RWPE2 (cell line): ENCODE results near the gene LDHD.

Experiments
- ATAC-seq: fragments of 200-7000 bp; cut with Tn5 transposase; 3 replicates; pipeline ENCODE4 v1.9.1; 2021; ENCODE audit warnings: low read depth
- DNase-seq: peaks from one replicate; pipeline ENCODE4 v3.0.0-alpha.2; 2020; ENCODE audit warnings: low spot score
- H3K27ac ChIP-seq: fragments of 450-650 bp; 2 replicates; pipeline ENCODE4 v1.5.1; 2017; ENCODE audit warnings: mild to moderate bottlenecking; ENCODE audit not compliant: poor library complexity, severe bottlenecking
- H3K27me3 ChIP-seq: fragments of 250-450 bp; sonication (Bioruptor Pico); 2 replicates; pipeline ENCODE4 v1.5.1; 2021; ENCODE audit warnings: mild to moderate bottlenecking, moderate library complexity; ENCODE audit not compliant: insufficient read depth, poor library complexity, severe bottlenecking
- H3K36me3 ChIP-seq: fragments of 250-450 bp; sonication (Bioruptor Pico); 2 replicates; pipeline ENCODE4 v1.5.1; 2020; ENCODE audit warnings: low read depth, mild to moderate bottlenecking, moderate library complexity
- H3K4me1 ChIP-seq: fragments of 250-450 bp; sonication (Bioruptor Pico); 2 replicates; pipeline ENCODE4 v1.5.1; 2021; ENCODE audit warnings: mild to moderate bottlenecking, moderate library complexity; ENCODE audit not compliant: insufficient read depth, poor library complexity, severe bottlenecking
- H3K4me3 ChIP-seq: fragments of 250-450 bp; sonication (Bioruptor Pico); 2 replicates; pipeline ENCODE4 v1.5.1; 2021; ENCODE audit warnings: mild to moderate bottlenecking, moderate library complexity; ENCODE audit not compliant: severe bottlenecking
- H3K9me3 ChIP-seq: fragments of 250-450 bp; sonication (Bioruptor Pico); 2 replicates; pipeline ENCODE4 v1.5.1; 2021; ENCODE audit warnings: mild to moderate bottlenecking, moderate library complexity; ENCODE audit not compliant: severe bottlenecking
- TF ChIP-seq, protein P1 (sequence below): fragments of 450-650 bp; IDR thresholded peaks from one replicate; pipeline ENCODE4 v1.5.1; 2017; ENCODE audit warnings: mild to moderate bottlenecking, moderate library complexity; ENCODE audit not compliant: poor library complexity, severe bottlenecking

LDHD gene

DNA sequence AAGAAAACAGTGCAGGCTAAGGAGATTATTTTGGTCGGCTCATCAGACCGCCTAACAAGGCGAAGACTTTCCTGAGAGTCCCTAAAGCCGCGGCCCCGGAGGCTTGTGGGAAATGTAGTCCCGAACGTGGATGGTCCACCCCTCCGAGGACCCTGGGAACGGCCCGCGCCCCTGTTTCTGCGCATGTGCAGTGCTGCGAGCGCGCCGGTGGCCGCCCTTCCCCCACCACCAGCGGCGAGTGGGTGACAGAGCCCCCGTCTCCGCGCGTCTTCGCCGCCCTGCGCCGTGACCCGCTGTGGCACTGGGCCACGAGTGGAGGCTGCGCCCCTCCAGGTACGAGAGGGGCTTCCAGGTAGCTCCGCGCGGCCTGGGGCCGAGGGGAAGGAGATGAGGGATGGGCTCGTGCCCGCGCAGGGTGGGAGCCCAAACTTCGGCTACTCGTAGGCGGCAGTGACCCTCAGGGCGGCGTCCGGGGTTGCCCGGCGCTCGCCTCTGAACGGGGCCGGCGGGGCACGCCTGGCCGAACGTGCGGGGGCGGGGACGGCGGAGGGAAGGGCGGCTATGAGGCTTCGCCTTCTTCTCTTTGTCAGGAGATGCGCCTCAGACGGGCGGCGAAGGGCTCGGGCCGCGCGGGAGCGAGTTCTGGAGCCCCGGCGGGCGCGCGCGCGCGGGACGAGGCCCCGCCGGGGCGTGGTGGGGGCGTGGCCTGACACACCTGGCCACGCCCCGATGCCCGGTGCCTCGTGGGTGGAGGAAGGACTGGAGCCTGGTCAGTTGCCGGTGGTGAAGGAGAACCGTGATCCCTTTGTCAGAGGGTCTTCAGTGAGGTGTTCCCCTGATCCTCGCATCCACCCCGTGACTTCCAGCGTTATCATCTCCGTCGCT, 32.0 kb upstream of the LDHD start, which contains the start of gene ZFP1:
Gene ZFP1, plus strand, starts transcription at position 214 of the 885 bp plus-strand sequence. CDS start 4,428 bp downstream, outside the sequence.
- no peaks in the 10 kb centered on the region for H3K4me1 ChIP-seq
- DNase-seq, result peak; percentile 96

DNA sequence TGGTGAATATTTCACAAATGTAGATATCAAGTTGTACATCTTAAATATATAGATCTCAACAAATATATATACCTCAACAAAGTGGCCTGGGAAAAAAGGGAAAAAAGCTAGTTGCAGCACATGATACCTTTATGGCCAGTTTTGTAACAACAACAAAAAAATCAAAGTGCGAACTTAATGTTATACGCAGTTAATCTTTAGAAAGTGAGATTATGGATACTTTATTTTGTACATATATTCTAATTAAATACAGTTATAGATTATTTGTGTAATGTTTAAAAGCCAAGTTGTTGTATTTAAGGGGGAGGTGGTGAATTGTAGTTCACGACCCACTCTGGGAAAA, 31.4 kb upstream of the LDHD start:
- Histone ChIP-seq H3K36me3 (peaks cover 18% of the 10 kb centered on the region), H3K4me1 (no peaks in the 10 kb centered on the region), H3K4me3 (peak overlapping the region; percentile 98), H3K27ac (peak overlapping the region; percentile 82), H3K9me3 (peaks cover 12% of the 10 kb centered on the region), H3K27me3 (no peaks in the 10 kb centered on the region)
- TF ChIP-seq, protein P1, sequence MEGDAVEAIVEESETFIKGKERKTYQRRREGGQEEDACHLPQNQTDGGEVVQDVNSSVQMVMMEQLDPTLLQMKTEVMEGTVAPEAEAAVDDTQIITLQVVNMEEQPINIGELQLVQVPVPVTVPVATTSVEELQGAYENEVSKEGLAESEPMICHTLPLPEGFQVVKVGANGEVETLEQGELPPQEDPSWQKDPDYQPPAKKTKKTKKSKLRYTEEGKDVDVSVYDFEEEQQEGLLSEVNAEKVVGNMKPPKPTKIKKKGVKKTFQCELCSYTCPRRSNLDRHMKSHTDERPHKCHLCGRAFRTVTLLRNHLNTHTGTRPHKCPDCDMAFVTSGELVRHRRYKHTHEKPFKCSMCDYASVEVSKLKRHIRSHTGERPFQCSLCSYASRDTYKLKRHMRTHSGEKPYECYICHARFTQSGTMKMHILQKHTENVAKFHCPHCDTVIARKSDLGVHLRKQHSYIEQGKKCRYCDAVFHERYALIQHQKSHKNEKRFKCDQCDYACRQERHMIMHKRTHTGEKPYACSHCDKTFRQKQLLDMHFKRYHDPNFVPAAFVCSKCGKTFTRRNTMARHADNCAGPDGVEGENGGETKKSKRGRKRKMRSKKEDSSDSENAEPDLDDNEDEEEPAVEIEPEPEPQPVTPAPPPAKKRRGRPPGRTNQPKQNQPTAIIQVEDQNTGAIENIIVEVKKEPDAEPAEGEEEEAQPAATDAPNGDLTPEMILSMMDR, result no peak
- no peak for DNase-seq
- ATAC-seq, result no peak

More for the DNA sequence above, 32.0 kb upstream of the LDHD start, which contains the start of gene ZFP1:
- Histone ChIP-seq H3K9me3 (peaks cover 12% of the 10 kb centered on the region), H3K4me3 (peak within 1 kb of the TSS; percentile 98), H3K27ac (peak within 1 kb of the TSS; percentile 82), H3K36me3 (peaks cover 24% of the 10 kb centered on the region), H3K27me3 (no peaks in the 10 kb centered on the region)
- peak; percentile 94 for ATAC-seq
- TF ChIP-seq, protein P1, result no peak

DNA sequence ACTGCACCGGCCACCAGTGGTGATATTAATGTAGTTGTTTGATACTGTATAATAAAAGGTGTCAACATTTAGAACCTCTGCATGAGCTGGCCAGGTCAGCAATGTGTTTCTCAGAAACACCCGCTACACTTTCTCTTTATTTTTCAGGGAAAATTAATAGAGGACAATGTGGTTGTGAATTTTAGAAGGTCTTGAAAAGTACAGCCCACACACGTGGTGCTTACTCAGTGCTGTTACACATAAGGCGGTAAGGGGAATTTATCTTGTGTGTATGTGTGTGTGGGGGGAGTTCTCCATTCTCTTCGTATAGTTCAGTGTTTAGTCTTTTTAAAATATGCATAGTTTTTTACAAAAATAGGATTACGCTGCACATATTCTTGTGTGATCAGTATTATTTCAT, 27.4 kb upstream of the LDHD start:
- DNase-seq, result no peak

DNA sequence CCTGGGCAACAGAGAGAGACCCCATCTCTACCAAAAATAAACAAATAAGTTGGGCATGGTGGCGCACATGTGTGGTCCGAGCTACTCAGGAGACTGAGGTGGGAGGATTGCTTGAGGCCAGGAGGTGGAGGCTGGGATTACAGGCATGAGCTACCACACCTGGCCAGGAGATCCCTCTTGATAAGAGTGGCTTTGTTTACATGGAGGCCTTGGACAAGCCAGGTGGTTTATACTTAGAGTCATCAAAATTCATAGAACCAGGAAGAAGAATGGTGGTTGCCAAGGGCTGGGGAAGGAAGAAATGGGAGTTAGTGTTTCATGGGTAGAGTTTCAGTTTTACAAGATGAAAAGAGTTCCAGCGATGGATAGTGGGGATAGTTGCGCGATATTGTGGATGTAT, 22.9 kb upstream of the LDHD start:
- ATAC-seq (no peak), DNase-seq (no peak)
- Histone ChIP-seq H3K4me3 (no peak overlapping the region), H3K27ac (no peak overlapping the region), H3K36me3 (no peaks in the 10 kb centered on the region), H3K4me1 (no peaks in the 10 kb centered on the region), H3K27me3 (no peaks in the 10 kb centered on the region), H3K9me3 (no peaks in the 10 kb centered on the region)
- TF ChIP-seq, protein P1, result no peak

More for the DNA sequence above, 27.4 kb upstream of the LDHD start:
- Histone ChIP-seq H3K9me3 (no peaks in the 10 kb centered on the region), H3K4me1 (no peaks in the 10 kb centered on the region), H3K36me3 (no peaks in the 10 kb centered on the region), H3K27me3 (no peaks in the 10 kb centered on the region), H3K4me3 (no peak overlapping the region), H3K27ac (no peak overlapping the region)
- no peak for ATAC-seq
- TF ChIP-seq, protein P1, result no peak

DNA sequence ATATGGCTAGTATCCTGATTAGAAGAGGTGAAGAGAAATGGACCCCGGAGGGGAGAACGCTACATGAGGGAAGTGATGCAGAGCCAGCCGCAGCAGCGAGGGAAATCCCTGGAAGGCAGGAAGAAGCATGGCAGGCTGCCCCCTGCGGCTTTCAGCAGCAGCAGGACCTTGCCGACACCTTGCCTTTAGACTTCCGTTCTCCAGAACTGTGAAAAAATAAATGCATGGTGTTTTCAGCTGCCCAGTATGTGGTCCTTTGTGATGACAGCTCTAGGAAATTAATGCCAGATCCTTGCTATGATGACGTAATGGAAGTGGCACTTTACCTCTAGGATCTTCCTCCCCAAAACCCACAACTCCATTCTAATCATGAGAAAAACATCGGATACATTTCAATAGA, 22.1 kb upstream of the LDHD start:
- no peaks in the 10 kb centered on the region for H3K27me3 ChIP-seq
- H3K4me3 ChIP-seq, result no peak overlapping the region
- H3K9me3 ChIP-seq, result no peaks in the 10 kb centered on the region
- no peaks in the 10 kb centered on the region for H3K36me3 ChIP-seq
- TF ChIP-seq, protein P1, result no peak
- DNase-seq (no peak), ATAC-seq (no peak)
- H3K27ac ChIP-seq, result no peak overlapping the region
- no peaks in the 10 kb centered on the region for H3K4me1 ChIP-seq
